H1 (cell line): ENCODE data around the gene METTL14.

Source experiments
- CBX5 ChIP-seq: fragments of 300-800, 300-1000 bp; sonication (generic); IDR thresholded peaks from 2 replicates; pipeline ENCODE4 v1.7.1; 2016; ENCODE audit warnings: antibody characterized with exemption, low read length, low read depth
- CTCF ChIP-seq, 3 experiments: IDR thresholded peaks; 1 replicate in 2 of 3; 2 replicates in 1 of 3; pipeline versions ENCODE4 v1.5.1 to v1.6.1; 2011; ENCODE audit warnings: low read length in 3 of 3, mild to moderate bottlenecking in 3 of 3, inconsistent platforms in 2 of 3, low read depth in 1 of 3, moderate library complexity in 1 of 3; ENCODE audit not compliant: insufficient read depth in 1 of 3; ENCODE audit errors: control extremely low read depth in 1 of 3
- EZH2 ChIP-seq: fragments of 200-600 bp; sonication (generic); IDR thresholded peaks from 2 replicates; pipeline ENCODE4 v1.7.1; 2012; ENCODE audit warnings: low read depth, mild to moderate bottlenecking, moderate library complexity, low read length, inconsistent platforms; ENCODE audit not compliant: severe bottlenecking
- FOSL1 ChIP-seq: IDR thresholded peaks from 2 replicates; pipeline ENCODE4 v1.6.1; 2011; ENCODE audit warnings: mild to moderate bottlenecking, low read depth, low read length, moderate library complexity; ENCODE audit not compliant: insufficient read depth
- GTF2F1 ChIP-seq: IDR thresholded peaks from 2 replicates; pipeline ENCODE4 v1.6.1; 2012; ENCODE audit warnings: low read depth, low read length, improper control_type of control experiment, borderline replicate concordance
- JUN ChIP-seq: IDR thresholded peaks from 2 replicates; pipeline ENCODE4 v1.6.1; 2011; ENCODE audit warnings: low read depth, mild to moderate bottlenecking, improper control_type of control experiment, low read length
- MAX ChIP-seq: IDR thresholded peaks from 2 replicates; pipeline ENCODE4 v1.6.1; 2012; ENCODE audit warnings: inconsistent platforms
- PHF8 ChIP-seq: fragments of 200-600 bp; sonication (generic); conservative IDR thresholded peaks from 2 replicates; pipeline ENCODE4 v1.7.1; 2012; ENCODE audit warnings: low read depth, mild to moderate bottlenecking, inconsistent platforms, low read length, moderate library complexity
- POLR2A ChIP-seq, 2 experiments: IDR thresholded peaks; 1 replicate in 1 of 2; 2 replicates in 1 of 2; pipeline ENCODE4 v1.6.1; 2011; ENCODE audit warnings: low read depth in 2 of 2, low read length in 2 of 2, mild to moderate bottlenecking in 2 of 2; ENCODE audit errors: control extremely low read depth in 1 of 2
- POLR2AphosphoS5 ChIP-seq: IDR thresholded peaks from 2 replicates; pipeline ENCODE4 v1.6.1; 2011; ENCODE audit warnings: low read depth, low read length
- TAF1 ChIP-seq: IDR thresholded peaks from 2 replicates; pipeline ENCODE4 v1.6.1; 2011; ENCODE audit warnings: mild to moderate bottlenecking, low read depth, low read length
- TCF12 ChIP-seq: IDR thresholded peaks from 2 replicates; pipeline ENCODE4 v1.6.1; 2011; ENCODE audit warnings: low read depth, mild to moderate bottlenecking, low read length
- YY1 ChIP-seq: IDR thresholded peaks from 2 replicates; pipeline ENCODE4 v1.6.1; 2011; ENCODE audit warnings: low read depth, mild to moderate bottlenecking, low read length

- TF ChIP-seq YY1 (no peak), CTCF (IDR thresholded peaks at IDR 0.05; ENCODE audit: control extremely low read depth in 1 of 3, insufficient read depth in 1 of 3, low read depth in 1 of 3, low read length in 3 of 3) (no peak), CBX5 (no peak), EZH2 (no peak), TCF12 (no peak), JUN (no peak), POLR2AphosphoS5 (no peak), PHF8 (no peak), FOSL1 (no peak), TAF1 (no peak), MAX (no peak), POLR2A (IDR thresholded peaks at IDR 0.05; ENCODE audit: control extremely low read depth in 1 of 2, low read depth in 2 of 2, low read length in 2 of 2) (no peak), GTF2F1 (no peak)
Observed at GRCh38 chr4:118759481-118759880, 74.3 kb downstream of the METTL14 start.
